Uterus (tissue), 4 donors: Measurements from ENCODE around the gene EVI5L. TPM values are rescaled to one million over a fixed set of nuclear protein-coding genes. Genes with fewer than 3 reads are reported as not detected.

Experiments used
- DNase-seq, 2 donors: peaks; one replicate each; pipeline ENCODE4 v3.0.0-alpha.2; 2019 to 2020
- H3K27ac ChIP-seq, 2 donors: fragments of 200-600 bp; sonication (generic); 1 replicate in 1 of 2; 2 replicates in 1 of 2; pipeline ENCODE4 v1.5.1; 2016 to 2018
- H3K27me3 ChIP-seq, 2 donors: fragments of 200-600 bp; sonication (generic); one replicate each; pipeline ENCODE4 v1.5.1; 2018 to 2019; ENCODE audit warnings: control low read depth in 1 of 2
- H3K36me3 ChIP-seq, 2 donors: fragments of 200-600 bp; sonication (generic); one replicate each; pipeline ENCODE4 v1.5.1; 2019; ENCODE audit warnings: control low read depth in 1 of 2
- H3K4me1 ChIP-seq, 2 donors: fragments of 200-600 bp; sonication (generic); one replicate each; pipeline ENCODE4 v1.5.1; 2018 to 2019; ENCODE audit warnings: control low read depth in 1 of 2
- H3K4me3 ChIP-seq, 2 donors: fragments of 200-600 bp; sonication (generic); 1 replicate in 1 of 2; 2 replicates in 1 of 2; pipeline ENCODE4 v1.5.1; 2018 to 2019; ENCODE audit warnings: mild to moderate bottlenecking in 1 of 2
- H3K9me3 ChIP-seq, 2 donors: fragments of 200-600 bp; sonication (generic); one replicate each; pipeline ENCODE4 v1.5.1; 2019; ENCODE audit warnings: control low read depth in 1 of 2
- POLR2A ChIP-seq, 2 donors: fragments of 450-650 bp; IDR thresholded peaks; one replicate each; pipeline ENCODE4 v1.6.1; 2016; ENCODE audit warnings: antibody characterized with exemption in 2 of 2, mild to moderate bottlenecking in 1 of 2, moderate library complexity in 1 of 2
- intact Hi-C: fragments of 100-400 bp; cut with DNase I; formaldehyde crosslinking; loops from one replicate; pipeline ENCODE4 v1.15.1; 2023; ENCODE audit warnings: low total_unique reads
- total RNA-seq, 4 donors: library from RNA; depleted of rRNA in 3 of 4; stranded (reverse); fragments of >200 nt in 3 of 4; gene quantifications; one replicate each; pipeline versions ENCODE4 v1.1.0 to v1.2.4, GENCODE V29; 2014 to 2023
- TF ChIP-seq, protein P1 (sequence below), 4 experiments: fragments of 200-600 bp in 2 of 4; fragments of 450-650 bp in 2 of 4; sonication (generic) in 2 of 4; IDR thresholded peaks; one replicate each; pipeline ENCODE4 v1.5.1; 2016 to 2019; ENCODE audit warnings: antibody characterized with exemption in 4 of 4, mild to moderate bottlenecking in 2 of 4, moderate library complexity in 1 of 4
- donor health status: DM: yes; HTN: yes; CAD: no.

Gene EVI5L
- total RNA-seq: 10 to 100 TPM in 3 of 4 donors, 1 to 10 TPM in 1; 9.1 to 14.9 (median 12.4) TPM

DNA sequence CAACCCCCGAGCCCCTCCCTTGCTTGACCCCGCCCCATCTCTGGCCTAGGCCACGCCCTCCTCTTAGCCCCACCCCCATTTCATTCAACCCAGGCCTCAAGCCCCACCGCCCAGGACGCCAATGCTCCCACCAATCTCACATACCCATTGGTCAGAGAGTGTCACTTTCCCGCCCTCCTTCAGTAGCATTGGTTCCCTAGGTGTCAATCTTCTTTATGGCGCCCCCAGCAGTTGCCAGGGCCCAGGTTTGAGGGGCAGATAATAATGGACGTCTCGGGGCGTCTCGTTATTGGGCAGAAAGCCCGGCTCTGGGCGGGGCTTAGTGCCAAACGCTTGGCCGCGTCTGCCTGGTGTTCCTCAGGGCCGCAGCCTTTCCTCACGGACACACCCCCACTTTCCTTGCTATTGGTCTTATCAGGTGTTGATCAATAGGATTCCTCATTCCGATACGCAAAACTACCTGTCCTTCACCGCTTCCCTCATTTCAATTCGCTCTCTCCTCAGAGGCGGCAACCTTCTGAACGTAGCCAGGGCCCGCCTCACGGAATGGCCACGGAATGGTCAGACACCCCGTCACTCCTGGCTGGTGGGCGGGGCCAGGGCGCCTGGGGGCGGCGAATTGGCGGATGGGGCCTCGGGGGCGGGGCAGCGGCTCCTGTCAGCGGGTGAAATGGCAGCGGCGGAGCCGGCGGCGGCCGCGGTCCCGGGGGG, at the start of gene EVI5L:
TSS of gene EVI5L (plus strand) at position 658 of the 711 bp plus-strand sequence. CDS start 16,325 bp downstream, outside the sequence.
- peak; percentile 99 for DNase-seq
- Histone ChIP-seq H3K27ac (no peak within 1 kb of the TSS), H3K4me1 (no peaks in the 10 kb centered on the region), H3K27me3 (no peaks in the 10 kb centered on the region), H3K36me3 (no peaks in the 10 kb centered on the region), H3K4me3 (peak within 1 kb of the TSS; percentile 68 to 90), H3K9me3 (no peaks in the 10 kb centered on the region)
- TF ChIP-seq, protein P1, sequence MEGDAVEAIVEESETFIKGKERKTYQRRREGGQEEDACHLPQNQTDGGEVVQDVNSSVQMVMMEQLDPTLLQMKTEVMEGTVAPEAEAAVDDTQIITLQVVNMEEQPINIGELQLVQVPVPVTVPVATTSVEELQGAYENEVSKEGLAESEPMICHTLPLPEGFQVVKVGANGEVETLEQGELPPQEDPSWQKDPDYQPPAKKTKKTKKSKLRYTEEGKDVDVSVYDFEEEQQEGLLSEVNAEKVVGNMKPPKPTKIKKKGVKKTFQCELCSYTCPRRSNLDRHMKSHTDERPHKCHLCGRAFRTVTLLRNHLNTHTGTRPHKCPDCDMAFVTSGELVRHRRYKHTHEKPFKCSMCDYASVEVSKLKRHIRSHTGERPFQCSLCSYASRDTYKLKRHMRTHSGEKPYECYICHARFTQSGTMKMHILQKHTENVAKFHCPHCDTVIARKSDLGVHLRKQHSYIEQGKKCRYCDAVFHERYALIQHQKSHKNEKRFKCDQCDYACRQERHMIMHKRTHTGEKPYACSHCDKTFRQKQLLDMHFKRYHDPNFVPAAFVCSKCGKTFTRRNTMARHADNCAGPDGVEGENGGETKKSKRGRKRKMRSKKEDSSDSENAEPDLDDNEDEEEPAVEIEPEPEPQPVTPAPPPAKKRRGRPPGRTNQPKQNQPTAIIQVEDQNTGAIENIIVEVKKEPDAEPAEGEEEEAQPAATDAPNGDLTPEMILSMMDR (IDR thresholded peaks at IDR 0.05): no peak
- no peak for TF ChIP-seq POLR2A (IDR thresholded peaks at IDR 0.05)
- intact Hi-C loops: no loop called here

DNA sequence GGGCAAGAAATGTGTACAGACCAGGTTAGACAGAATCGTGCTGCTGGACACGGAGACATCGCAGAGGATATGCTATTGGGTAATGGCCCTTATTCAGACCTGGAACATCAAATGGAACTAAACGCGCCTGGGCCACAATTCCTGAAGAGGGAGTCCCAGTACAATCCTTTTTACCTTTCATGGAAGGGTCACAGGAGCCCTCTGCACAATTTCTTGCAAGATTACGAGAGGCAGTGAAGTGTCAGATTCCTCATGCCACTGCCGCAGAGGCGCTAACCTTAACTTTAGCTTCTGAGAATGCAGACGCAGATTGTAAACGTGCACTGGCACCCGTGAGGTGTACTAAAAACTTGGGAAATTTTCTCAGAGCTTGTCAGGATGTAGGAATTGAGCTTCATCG, 48.9 kb upstream of the EVI5L start:
- no peak overlapping the region for H3K27ac ChIP-seq
- intact Hi-C loops: no loop called here
- no peaks in the 10 kb centered on the region for H3K36me3 ChIP-seq
- H3K4me3 ChIP-seq: no peak overlapping the region
- DNase-seq: no peak
- TF ChIP-seq, protein P1 (IDR thresholded peaks at IDR 0.05): no peak
- TF ChIP-seq POLR2A (IDR thresholded peaks at IDR 0.05): no peak
- no peaks in the 10 kb centered on the region for H3K4me1 ChIP-seq
- no peaks in the 10 kb centered on the region for H3K9me3 ChIP-seq
- peaks cover 0 to 4% of the 10 kb centered on the region in 2 donors for H3K27me3 ChIP-seq

- intact Hi-C loops: no loop called here
- TF ChIP-seq, protein P1 (IDR thresholded peaks at IDR 0.05): no peak
- TF ChIP-seq POLR2A (IDR thresholded peaks at IDR 0.05): no peak
- no peaks in the 10 kb centered on the region for H3K4me1 ChIP-seq
- no peaks in the 10 kb centered on the region for H3K36me3 ChIP-seq
- peaks cover 4 to 15% of the 10 kb centered on the region in 2 donors for H3K27me3 ChIP-seq
- H3K27ac ChIP-seq: no peak overlapping the region
- no peak overlapping the region for H3K4me3 ChIP-seq
- no peaks in the 10 kb centered on the region for H3K9me3 ChIP-seq
- no peak for DNase-seq
Measured at GRCh38 chr19:7783991-7784423, 46.0 kb upstream of the EVI5L start.

DNA sequence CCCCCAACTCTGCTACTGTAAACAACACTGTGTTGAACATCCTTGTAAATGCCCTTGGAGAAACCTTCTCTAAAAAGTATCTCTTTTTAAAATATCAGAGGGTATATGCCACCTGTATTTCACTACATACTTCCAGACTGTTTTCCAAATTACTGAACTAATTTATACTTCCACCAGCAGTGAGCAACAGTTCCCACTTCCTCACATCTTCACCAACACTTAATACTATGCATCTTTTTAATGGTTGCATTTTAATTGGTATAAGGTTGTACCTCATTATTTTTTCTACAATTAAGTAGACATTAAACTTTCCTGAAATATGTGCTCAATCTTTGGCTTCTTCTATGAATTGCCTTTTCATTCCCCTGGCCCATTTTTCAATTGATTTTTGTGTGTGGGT, 45.2 kb upstream of the EVI5L start:
- Histone ChIP-seq H3K27me3 (peaks cover 10 to 23% of the 10 kb centered on the region in 2 donors), H3K9me3 (no peaks in the 10 kb centered on the region), H3K36me3 (no peaks in the 10 kb centered on the region), H3K4me1 (no peaks in the 10 kb centered on the region), H3K4me3 (no peak overlapping the region), H3K27ac (no peak overlapping the region)
- no peak for DNase-seq
- TF ChIP-seq POLR2A (IDR thresholded peaks at IDR 0.05): no peak
- intact Hi-C loops: no loop called here

DNA sequence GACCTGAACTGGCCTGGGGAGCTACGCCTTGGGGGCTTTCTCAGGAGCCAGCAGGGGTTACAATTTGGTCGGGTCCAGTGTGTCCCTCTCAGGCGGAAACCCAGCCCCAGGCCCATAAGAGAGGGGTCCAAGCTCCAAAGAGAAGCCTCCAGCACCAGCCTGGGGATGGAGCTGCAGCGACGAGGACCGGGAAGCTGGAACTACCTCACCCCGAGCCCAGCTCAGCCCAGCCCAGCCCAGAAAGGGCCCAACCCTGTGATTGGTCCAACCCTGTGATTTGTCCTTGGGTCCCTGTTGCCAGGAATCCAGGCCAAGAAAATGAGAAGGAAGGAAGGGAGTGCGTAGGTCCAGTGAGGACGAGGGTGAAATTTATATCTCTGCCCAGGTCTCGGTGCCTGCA, 42.9 kb upstream of the EVI5L start:
- peaks cover 10 to 19% of the 10 kb centered on the region in 2 donors for H3K27me3 ChIP-seq
- H3K36me3 ChIP-seq: no peaks in the 10 kb centered on the region
- DNase-seq: no peak
- TF ChIP-seq, protein P1 (IDR thresholded peaks at IDR 0.05): no peak
- no peak for TF ChIP-seq POLR2A (IDR thresholded peaks at IDR 0.05)
- no peak overlapping the region for H3K27ac ChIP-seq
- H3K4me3 ChIP-seq: no peak overlapping the region
- H3K4me1 ChIP-seq: no peaks in the 10 kb centered on the region
- no peaks in the 10 kb centered on the region for H3K9me3 ChIP-seq
- intact Hi-C loops: no loop called here
